ENCODE data around the gene CSMD2.

CSMD2 gene

GRCh38 chr1:34155860-34156259 is 9.2 kb downstream of the CSMD2 start:
- FAIRE-seq: no peak

DNA sequence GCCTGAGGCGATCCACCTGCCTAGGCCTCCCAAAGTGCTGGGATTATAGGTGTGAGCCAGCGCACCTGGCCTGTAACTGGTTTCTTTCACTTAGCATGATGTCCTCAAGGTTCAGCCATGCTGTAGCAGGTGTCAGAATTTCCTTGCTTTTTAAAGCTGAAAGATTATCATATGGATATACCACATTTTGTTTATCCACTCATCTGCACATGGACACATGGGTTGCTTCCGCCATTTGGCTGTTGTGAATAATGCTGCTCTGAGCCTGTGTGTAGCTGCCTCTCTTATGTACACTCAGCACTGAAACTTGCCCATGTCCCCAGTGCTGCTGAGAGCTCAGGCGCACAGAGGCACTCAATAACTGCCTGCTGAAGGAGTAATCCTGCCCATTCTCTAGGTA is 11.8 kb downstream of the CSMD2 start:
- no peak for FAIRE-seq

DNA sequence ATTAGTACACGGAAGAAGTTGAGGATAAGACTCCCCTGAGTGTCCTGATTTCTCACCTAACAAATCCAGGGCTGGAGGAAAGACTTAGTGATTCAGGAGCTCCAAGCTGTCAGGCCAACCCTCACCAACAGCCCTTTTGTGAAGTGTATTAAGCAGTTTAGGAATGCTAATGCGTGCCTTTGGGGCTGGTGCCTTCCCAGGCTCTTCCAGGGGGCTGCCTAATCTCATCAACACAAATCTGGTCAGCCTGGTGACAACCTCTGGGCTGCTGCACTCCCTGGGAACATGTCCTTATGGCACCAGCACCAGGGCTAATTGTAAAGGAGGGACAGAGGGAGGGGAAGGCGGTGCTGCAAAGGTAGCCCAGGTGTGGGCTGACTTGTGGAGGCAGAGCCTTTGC is 15.5 kb downstream of the CSMD2 start:
- FAIRE-seq: no peak

GRCh38 chr1:34147301-34147700 is 17.7 kb downstream of the CSMD2 start:
- FAIRE-seq: no peak

- no peak for FAIRE-seq
Measured at GRCh38 chr1:34144766-34145165, 20.3 kb downstream of the CSMD2 start.

GRCh38 chr1:34143975-34144374 is 21.1 kb downstream of the CSMD2 start:
- FAIRE-seq: no peak

DNA sequence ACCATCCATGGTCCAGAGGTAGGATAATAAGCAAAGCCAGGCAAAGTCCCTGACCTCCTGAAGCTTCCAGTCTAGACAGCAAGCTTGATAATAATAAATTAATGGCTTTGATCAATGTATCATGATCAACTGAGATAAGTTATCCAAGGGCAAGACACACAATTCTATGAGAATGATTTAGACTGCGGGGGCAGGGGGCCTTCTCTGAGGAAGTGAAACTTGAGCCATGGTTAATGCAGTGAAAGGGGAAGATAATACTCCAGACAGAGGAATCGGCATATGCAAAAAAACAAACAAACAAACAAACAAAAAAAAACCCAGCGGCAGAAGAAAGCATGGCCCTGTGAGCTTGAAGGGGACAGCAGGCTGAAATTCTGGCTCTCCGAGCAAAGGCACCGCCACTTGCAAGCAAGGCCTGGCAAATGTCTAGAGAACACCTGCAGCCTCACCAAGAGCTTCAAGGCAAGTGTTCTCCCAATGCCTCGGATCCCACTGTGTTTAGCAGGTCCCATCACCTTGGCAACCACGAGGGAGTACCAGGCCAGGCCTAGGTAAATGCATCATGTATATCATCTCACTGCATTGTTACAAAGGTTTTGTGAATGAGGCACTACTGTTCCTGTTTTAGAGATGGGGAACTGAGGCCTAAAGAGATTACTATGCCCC is 24.9 kb downstream of the CSMD2 start:
- no peak for FAIRE-seq

DNA sequence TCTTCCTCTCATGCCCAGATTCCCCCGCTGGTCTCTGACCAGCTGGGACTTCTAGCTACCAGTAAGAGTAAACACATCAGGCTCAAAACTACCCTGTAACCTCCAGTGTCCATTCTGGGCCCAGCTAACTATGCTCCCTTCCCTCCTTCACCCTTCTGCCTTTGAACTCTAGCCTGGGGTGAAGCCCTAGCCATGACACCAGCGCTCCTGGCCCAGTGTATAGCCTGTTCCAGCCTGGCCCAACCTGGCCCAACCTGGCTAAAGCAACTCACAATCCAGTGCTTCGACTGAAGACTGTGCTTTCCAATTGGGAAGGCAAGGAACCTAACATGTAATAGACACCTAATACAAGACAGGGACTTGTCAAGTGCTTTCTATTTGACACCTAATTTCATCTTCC is 27.6 kb downstream of the CSMD2 start:
- FAIRE-seq: no peak

- FAIRE-seq: no peak
Measured at GRCh38 chr1:34132161-34132420, 32.9 kb downstream of the CSMD2 start.

DNA sequence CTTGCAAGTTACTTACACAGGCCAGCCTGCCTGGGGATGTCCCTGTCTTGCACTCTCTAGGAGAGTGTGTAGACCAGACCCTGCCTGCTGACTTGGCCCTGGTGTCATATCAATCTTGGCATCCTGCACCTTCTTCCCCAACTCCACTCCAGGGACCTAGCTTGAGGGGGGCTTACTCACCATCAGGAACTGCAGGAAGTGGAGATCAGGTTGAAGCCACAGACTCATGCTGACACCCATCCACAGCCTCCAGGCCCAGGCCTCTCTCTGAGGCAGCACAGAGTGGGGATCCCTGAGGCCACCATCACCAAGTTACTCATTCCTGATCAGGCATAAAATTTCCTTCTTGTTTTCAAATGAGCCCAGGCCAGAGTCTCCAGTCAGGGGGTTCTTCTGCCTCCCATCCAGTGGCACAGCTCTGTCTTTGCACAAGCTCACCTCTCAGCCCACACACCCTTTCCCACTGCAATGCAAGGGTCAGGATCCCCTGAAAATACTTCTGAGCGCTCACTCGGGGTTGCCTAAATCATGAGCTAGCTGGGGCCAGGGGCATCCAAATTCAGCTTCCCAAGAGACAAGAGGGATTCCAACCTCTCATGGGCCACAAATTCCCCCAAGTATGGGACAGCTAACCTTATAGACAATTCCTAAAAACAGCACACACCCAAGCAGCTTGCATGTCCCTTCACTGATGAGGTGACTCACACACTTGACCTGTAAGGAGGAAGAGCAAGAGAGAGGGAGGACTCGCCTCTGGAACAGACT is 33.5 kb downstream of the CSMD2 start:
- FAIRE-seq: no peak

DNA sequence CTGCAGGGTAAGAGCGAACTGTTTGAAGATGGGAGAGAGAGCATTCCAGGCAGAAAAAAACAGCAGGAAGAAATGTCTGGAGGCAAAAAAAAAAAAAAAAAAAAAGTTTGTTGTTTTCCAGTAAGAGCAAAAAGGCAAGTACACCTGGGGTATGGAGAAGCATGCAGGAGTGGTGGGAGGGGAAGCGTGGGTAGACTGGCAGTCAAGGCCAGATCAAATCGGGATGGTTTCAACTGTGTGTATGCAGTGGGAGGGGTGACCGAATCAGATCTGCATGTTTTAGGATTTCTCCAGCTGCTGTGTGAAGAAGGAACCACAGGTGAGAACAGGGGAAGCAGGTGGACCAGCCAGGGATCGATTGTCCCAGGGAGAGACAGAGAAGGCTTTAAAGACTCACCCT is 34.7 kb downstream of the CSMD2 start:
- FAIRE-seq: no peak

- no peak for FAIRE-seq
Measured at GRCh38 chr1:34129630-34130029, 35.4 kb downstream of the CSMD2 start.

- no peak for FAIRE-seq
Measured at GRCh38 chr1:34128186-34128889, 36.7 kb downstream of the CSMD2 start.

DNA sequence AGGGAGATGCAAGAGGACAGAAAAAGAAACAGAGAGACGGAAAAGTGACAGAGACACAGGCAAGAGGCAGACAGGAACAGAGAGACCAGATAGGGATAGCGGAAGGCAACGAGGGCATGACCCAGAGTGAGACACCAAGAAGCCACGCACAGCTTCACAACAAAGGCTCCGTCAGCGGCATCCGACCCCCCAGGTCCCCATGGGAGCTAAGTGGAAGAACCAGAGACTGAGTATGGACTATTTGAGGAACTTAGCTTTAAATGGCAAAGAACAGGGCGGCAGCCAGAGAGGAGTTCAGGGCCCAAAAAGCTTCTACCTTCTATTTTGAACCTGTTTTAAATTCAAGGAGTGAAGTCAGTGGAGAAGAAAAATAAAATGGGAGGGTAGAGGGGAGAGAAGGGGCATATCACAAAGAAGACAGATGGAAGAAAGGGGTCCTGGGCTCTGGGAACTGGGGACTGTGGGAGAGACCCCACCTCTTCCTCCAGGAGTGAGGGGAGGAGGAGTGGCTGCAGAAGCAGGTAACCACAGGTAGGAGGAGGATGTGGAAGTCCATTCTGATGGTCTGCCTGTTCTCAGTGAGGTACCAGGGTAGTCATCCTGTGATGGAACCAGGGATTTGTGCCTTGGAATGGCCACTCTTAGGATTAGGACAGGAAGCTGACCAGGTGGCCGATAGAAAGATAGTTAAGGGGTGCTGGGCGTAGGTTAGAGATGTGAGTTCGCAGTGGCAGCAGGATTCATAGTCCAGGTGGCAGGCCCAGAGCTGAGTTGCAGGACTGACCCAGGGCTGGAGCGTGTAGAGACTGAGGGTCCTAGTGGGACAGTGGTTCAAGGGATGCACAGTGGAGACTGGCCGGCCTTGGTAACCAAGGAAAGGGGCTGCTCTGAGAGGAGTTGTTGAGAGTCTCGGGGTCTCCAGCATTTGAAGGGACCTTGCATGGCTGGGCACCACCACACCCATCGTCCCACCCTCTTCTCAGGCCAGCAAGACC is 37.7 kb downstream of the CSMD2 start:
- FAIRE-seq: no peak

DNA sequence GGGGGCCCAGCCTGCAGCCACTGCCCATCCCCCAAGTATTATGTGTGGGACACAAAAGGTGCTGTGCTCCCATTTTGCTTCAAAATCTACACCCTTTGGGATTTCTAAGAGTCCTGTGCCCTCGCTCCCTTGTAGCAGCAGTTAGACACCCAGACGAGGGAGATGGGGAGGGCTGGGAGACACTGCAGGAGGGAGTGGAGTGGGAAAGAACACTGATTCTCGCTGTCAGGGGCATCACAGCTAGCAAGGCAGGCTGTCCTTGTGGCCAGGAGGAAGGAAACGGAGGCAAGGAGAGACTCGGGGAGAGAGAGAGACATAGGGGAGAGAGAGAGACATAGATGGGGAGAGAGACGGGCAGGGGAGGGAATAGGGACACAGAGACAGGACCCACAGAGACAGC is 38.5 kb downstream of the CSMD2 start:
- no peak for FAIRE-seq

DNA sequence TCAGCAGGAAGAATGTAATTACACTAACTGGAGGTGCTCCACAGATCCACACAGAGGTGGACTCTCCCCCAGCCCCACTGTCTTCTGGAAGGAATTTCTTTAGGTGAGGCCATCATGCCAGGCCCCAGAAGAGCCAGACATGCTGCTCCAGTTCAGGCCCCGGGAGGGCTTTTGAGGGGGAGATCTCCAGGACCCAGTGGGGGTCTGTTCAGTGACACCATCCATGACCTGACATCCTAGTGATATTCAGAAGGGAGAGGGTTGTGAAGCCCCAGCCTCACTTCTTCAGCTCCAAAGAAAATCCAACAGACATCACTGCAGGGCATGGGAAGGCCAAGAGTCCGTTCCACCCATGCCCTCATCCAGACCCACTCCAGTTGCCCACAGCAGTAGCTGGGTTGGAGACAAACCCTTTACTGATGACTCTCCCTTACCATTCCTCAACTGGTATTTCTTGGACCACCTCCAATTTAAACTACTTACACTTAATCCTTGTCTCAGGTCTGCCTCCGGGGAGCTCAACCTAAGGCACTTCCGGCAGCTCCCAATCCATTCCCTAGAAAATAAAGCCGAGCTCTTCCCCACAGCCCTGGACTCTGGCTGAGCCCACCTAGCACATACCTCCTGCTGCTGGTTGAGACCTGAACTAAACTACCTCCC is 39.2 kb downstream of the CSMD2 start:
- FAIRE-seq: no peak

GRCh38 chr1:34122080-34122932 is 42.7 kb downstream of the CSMD2 start:
- FAIRE-seq: no peak

GRCh38 chr1:34115233-34115632 is 49.8 kb downstream of the CSMD2 start:
- no peak for FAIRE-seq

DNA sequence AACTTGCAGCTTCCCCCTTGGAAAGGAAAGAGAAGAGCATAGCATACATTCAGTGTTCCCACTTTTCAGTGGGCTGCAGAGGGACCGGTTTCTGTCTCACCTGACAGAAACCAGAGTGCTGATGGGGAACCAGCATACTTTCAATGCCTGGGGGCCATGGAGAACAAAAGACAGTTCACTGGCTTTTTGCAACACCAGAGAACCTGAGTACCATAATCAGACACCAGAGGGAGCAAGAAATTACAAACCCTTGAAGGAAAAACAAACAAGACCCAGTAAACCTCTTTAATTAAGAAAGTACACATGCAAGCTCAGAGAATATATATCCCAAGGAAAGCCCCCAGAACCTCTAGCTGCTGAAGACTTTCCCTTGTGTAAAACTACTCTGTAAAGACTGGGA is 51.1 kb downstream of the CSMD2 start:
- no peak for FAIRE-seq

GRCh38 chr1:34113362-34113761 is 51.7 kb downstream of the CSMD2 start:
- no peak for FAIRE-seq

DNA sequence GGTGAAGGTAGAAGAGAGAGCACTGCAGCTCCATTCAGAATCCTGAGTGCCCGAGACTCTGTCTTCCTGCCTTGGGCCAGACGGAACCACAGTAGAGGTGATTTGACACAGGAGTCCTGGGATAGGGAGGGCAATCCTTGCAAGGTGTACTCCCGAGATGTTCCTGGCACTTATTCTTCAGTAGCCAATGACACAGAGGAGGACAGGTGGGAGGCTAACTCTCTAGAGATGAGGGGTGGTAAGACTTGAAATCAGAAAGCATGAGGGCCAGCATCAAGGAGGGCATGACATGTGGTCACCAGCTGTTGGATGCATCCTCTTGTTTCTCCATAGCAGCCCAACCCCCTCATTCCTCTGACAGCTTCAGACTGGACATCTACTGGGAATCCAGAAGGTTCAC is 56.3 kb downstream of the CSMD2 start:
- no peak for FAIRE-seq

- FAIRE-seq: no peak
Measured at GRCh38 chr1:34108269-34108668, 56.8 kb downstream of the CSMD2 start.

All from G401.6 (cell line).